Germinal center (tissue), 1 donor: ENCODE data around the gene POLR3GL.

Experiments used
- DNase-seq: peaks from one replicate; pipeline ENCODE4 v3.0.0; 2012; ENCODE audit warnings: mixed read lengths, low spot score

POLR3GL gene

GRCh38 chr1:145977016-145977415, 12.5 kb downstream of the POLR3GL start:
- DNase-seq = no peak

GRCh38 chr1:145977486-145978470, 13.3 kb downstream of the POLR3GL start:
- DNase-seq = peak; percentile 76

- DNase-seq = no peak
Measured at GRCh38 chr1:145978471-145978853, 14.0 kb downstream of the POLR3GL start.

- peak; percentile 87 for DNase-seq
Measured at GRCh38 chr1:145978854-145979745, 14.6 kb downstream of the POLR3GL start.

GRCh38 chr1:145979746-145980456, 15.4 kb downstream of the POLR3GL start:
- DNase-seq = no peak

GRCh38 chr1:145980457-145980994, 16.0 kb downstream of the POLR3GL start:
- no peak for DNase-seq

- DNase-seq = no peak
Measured at GRCh38 chr1:145982010-145982723, 17.7 kb downstream of the POLR3GL start.

GRCh38 chr1:145983206-145983675, 18.8 kb downstream of the POLR3GL start:
- no peak for DNase-seq

- no peak for DNase-seq
Measured at GRCh38 chr1:145983960-145984830, 19.7 kb downstream of the POLR3GL start.

- no peak for DNase-seq
Measured at GRCh38 chr1:145985129-145985501, 20.6 kb downstream of the POLR3GL start.

GRCh38 chr1:145985502-145986439, 21.3 kb downstream of the POLR3GL start:
- DNase-seq = no peak

- no peak for DNase-seq
Measured at GRCh38 chr1:145986551-145986950, 22.1 kb downstream of the POLR3GL start.

- DNase-seq = no peak
Measured at GRCh38 chr1:145987926-145988325, 23.4 kb downstream of the POLR3GL start.

GRCh38 chr1:145988773-145989172, 24.3 kb downstream of the POLR3GL start:
- DNase-seq = no peak

- DNase-seq = no peak
Measured at GRCh38 chr1:145990249-145990855, 25.9 kb downstream of the POLR3GL start.

GRCh38 chr1:145991735-145992412, 27.4 kb downstream of the POLR3GL start:
- DNase-seq = no peak

GRCh38 chr1:145992502-145992936, 28.0 kb downstream of the POLR3GL start:
- no peak for DNase-seq
